GM19328 (cell line): ENCODE measurements around the gene LCP2.

ENCODE experiments used
- ATAC-seq: cut with Tn5 transposase; IDR thresholded peaks from one replicate; pipeline ENCODE4 v1.9.1; 2021; ENCODE audit warnings: mild to moderate bottlenecking, moderate library complexity; ENCODE audit not compliant: unreplicated experiment

LCP2 gene

DNA sequence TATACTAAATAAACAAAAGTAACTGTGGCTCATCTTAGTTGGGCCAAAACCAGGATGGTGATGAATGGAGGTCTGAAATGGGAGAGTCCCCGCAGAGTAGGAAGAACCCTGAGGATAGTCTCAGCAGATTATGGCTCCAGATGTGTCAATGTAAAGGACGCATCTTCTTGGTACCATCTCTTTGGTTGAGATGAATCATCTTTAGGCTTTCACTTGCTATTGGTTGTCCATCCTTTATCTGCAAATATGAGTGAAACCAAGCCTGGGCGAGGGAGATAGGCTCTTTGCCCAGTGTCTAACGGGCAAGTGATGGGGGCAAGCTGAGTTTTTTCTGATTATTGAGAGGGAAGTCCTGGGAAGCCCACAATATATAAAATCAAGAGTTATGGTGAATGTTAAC is 19.4 kb upstream of the LCP2 start:
- ATAC-seq, result no peak

- ATAC-seq, result no peak
These were observed 17.6 kb upstream of the LCP2 start for GRCh38 chr5:170315154-170315553.

DNA sequence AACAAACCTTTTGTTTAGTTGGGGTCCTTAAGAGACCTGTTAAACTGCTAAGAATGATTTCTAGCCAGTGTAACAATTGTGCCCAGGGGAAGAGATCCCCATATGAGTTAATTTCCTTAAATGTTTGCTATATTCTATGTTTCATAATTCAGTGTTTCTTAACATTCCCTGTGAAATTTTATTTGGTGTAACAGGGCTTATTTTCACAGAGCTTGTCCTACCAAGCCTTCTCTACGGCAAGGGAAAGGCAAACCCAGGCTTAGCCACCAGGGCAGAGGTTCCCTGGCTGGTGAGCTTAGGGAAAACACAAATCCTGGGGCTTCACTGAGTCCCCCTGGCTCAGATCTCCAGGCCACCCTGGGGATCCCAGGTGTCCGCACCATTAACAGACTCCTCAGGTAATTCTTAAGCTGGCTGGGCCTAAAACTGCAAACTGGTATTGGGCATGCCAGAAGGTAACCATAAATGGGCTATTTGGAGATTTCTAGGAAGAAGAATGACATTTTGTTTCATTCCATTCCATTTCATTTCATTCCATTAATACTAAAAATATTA is 17.0 kb upstream of the LCP2 start:
- no peak for ATAC-seq

GRCh38 chr5:170313816-170314215 is 16.2 kb upstream of the LCP2 start:
- no peak for ATAC-seq

DNA sequence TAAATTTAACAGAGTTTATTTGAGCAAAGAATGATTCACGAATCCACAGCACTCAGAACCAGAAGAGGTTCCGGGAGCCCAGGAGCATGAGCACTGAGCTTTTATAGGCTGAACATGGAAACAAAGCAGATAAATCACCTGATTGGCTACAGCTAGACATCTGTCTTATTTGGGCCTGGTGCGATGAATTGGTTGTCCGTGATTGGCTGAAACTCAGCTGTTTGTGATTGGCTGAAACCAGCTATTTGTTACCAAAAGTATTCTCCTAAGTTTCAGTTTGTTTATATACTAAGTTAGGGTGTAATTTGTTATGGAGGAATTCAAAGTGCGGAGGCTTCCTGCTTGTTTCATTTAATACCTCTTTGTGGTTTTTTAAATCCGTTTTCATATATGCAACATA is 15.8 kb upstream of the LCP2 start:
- ATAC-seq, result no peak

GRCh38 chr5:170312666-170313065 is 15.1 kb upstream of the LCP2 start:
- ATAC-seq, result no peak

- no peak for ATAC-seq
These were observed 14.7 kb upstream of the LCP2 start for GRCh38 chr5:170312301-170312595.

DNA sequence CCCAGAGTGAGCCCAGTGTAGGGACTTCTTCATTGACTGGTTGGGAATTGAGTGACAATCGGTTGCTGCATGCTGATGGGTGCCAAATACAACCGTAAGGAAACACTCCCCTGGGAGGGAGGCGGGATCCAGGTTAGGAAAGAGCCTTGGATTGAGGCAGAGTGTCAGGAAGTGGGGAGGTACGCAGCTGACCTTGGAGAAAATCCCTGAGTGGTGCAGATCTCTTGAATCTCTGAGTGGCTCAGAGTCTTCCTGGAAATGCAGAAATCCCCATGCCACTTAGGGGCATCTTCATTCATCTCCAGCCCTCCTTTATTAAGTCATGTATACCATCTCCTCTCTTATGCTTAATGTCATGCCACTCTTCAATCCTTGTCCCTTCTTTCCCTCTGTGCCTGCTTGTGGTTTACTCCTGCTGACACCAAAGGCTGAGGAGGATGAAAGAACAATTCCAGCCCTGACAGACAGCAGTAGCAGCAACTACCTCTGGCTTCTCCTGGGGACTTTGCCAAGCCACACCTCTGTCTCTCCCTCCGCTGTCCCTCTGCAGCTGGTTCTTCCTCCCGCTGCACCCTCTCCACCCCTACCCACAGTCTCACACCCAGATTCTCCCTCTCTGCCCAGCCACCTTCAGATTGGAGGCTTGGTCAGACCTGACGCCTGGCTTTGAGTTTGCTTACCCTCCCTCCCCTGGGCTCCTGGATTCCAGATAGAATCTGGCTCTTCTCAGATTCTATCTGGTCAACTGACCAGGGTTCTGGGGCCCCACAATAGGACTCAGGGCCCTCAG is 14.1 kb upstream of the LCP2 start:
- no peak for ATAC-seq

- no peak for ATAC-seq
These were observed 12.8 kb upstream of the LCP2 start for GRCh38 chr5:170310256-170310926.

DNA sequence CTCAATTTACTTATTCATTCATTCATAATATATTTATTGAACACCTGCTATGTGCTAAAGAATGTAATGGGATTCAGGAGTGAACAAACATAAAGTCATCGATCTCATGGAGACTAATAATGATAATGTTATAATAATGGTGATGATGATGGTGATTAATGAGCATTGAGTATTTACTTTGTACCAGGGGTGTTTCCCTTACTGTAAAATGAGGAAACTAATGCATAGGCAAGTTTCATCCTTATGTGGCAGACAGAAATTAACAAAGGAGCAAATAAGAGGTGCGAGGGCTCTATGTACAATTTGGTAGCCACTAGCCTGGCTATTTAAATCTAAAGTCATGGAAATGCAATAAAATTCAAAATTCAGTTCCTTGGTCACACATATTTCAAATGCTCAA is 11.1 kb upstream of the LCP2 start:
- no peak for ATAC-seq

DNA sequence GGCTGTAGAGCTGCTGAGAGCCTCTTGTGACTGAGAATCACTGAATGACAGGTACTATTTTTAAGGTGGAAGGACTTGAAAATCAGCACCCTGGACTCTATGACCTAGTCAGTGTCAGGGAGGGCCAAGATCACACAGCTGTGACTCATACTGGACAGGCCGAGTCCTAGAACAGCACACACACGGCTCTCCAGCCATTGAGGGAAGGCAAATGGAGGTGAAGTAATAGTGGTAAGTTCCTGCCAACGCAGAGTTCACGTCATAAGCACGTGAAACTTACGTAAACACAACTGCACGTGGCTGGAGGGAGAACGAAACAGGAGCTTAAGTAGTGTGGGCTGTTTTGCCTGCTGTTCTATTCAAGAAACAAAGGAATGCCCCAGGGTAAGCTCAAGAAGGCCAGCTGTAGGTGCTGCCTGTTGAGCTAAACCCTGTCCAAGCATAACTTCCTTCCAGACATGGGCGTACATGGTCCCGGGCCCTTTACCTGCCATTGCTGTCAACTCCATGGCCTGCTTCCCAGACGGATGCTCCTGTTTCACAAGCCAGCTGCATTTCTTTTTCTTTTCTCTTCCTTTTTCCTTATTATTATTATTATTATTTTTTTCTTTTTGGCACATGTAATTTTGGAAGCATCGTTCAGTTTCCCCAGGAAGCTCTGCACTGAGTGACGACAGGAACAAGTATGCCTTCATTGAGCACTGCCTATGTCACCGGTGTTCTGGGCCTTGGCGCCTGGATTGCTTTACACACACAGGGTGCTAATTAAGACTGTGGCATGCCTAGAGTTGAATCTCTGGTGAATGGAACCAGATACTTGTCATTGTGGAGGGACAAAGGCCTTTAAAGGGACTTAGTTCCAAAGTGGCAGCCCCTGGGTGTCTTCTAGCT is 10.2 kb upstream of the LCP2 start:
- no peak for ATAC-seq

DNA sequence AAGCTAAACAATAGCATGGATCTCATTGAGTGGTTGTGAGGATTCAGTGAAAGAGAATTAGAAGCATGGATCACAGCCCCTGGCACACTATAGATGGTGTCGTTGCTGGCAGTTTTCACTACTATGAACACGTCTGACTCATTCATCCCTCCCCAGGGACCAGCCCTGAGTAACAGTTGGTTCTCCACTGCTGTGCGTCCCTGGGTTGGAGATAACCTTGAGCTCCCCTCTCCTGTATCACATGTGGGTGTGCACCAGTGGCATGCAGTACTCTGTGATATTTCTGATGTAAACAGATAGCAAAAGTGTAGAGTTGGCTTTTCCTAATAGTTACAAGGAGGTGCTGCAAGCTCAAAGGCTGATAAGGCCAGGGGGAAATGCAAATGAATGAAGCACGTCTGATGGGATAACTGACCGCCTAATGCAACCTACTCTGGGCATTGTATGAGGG is 8.8 kb upstream of the LCP2 start:
- ATAC-seq, result no peak

GRCh38 chr5:170305646-170306025 is 8.1 kb upstream of the LCP2 start:
- ATAC-seq, result no peak

DNA sequence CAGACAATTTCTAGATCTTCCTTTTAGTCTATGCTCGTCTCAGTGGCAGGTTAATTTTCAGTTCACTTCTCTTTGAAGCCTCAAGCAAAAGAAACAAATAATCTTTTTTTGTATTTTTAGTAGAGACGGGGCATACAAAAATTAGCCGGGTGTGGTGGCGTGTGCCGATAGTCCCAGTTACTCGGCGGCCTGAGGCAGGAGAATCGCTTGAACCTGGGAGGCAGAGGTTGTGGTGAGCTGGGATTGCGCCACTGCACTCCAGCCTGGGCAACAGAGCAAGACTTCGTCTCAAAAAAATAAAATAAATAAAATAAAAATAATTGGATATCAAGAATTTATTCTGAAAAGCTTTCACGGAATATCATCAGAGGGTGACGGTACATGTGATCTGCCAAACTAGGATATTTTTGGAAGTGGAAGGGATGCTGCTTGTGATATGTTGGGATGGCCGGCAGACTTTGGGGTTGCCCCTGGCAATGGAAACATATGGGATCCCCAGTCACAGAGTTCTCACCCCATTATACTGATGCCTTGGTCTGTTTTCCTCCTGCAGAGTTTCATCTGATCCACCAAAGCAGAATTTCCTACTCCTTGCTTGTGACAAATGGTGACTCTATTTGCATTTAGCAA is 7.6 kb upstream of the LCP2 start:
- ATAC-seq, result no peak

DNA sequence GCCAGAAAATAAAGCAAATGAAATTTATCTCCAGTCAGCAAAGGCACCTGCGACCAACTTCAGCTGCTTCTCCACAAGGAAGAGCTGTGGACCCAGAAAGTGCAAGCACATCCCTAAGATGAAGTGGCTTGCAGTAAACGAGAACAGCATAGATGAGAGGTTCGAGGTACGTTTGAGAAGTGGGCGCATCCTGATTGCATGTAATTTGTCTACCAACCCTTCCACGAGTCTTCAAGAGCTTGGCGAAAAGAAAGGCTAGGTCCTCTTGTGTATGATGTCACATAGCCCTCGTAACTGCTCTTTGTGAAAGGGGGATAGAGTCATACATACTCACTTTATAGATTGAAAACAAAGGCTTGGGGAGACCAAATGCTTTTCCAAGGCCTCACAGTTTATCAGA is 6.0 kb upstream of the LCP2 start:
- ATAC-seq, result no peak

- ATAC-seq, result peak; percentile 82
These were observed 5.3 kb upstream of the LCP2 start for GRCh38 chr5:170302653-170303501.

DNA sequence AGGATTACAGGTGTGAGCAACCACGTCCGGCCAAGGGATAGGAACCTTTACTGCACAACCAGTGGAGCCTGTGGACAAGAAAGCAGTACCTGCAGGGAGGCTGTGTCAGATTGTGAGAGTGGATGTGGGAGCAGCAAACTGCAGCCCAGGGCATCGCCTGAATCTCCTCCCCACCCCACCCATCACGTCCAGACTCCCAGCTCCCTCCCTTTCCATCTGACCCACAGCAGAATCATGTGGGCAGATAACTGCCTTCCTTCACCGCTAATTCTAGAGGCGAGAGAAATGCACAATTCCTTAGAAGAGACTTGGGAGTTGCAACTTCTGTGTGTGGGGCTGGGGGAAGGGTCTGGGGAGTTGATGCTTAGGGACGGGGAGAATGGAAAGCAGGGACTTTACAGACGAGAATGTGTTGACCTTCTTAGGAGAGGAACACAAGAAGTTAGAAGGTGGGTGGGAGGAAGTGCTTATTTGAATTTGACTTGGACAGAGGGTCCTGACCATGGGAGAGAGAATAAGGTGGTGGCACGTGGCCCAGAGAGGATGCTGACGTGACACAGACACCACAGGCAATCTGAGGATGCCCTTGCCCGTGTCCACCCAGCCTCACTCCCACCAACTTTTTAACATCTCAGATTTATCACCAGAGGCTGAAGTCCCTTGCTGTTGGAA is 4.5 kb upstream of the LCP2 start:
- ATAC-seq, result no peak

DNA sequence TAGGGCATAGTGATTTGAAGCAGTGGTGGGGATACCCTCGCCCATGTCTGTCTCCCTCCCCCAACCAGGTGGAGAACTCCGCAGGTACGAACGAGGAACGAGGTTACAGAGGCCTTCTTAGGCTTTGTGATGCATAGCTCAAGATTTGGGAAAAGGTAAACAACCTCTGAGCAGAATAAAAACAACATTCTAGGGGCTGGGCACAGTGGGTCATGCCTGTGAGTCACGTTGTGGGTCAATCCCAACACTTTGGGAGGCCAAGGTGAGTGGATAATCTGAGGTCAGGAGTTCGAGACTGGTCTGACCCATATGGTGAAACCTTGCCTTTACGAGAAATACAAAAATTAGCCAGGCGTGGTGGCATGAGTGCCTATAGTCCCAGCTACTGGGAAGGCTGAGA is 3.6 kb upstream of the LCP2 start:
- no peak for ATAC-seq

GRCh38 chr5:170300361-170301013 is 2.9 kb upstream of the LCP2 start:
- no peak for ATAC-seq
